SK-N-SH treated with all-trans-retinoic acid at 6 μM for 48 hours (cell line): ENCODE measurements around the gene TBC1D4.

Experiments
- ATAC-seq: fragments of 200-7000 bp; cut with Tn5 transposase; 3 replicates; pipeline ENCODE4 v1.9.1; 2020; ENCODE audit warnings: mild to moderate bottlenecking, moderate library complexity
- ARNTL ChIP-seq: fragments of 450-650 bp; formaldehyde crosslinking; IDR thresholded peaks from 2 replicates; pipeline ENCODE4 v1.5.0; 2020; ENCODE audit warnings: low read depth, mild to moderate bottlenecking, moderate library complexity, borderline replicate concordance
- BACH2 ChIP-seq: fragments of 250-450 bp; sonication (Bioruptor Pico); IDR thresholded peaks from 2 replicates; pipeline ENCODE4 v1.9.0; 2021; ENCODE audit warnings: mild to moderate bottlenecking, borderline replicate concordance
- CREB5 ChIP-seq: fragments of 250-450 bp; sonication (Bioruptor Pico); IDR thresholded peaks from 2 replicates; pipeline ENCODE4 v1.5.1; 2020; ENCODE audit warnings: low read depth, mild to moderate bottlenecking, moderate library complexity
- CSDC2 ChIP-seq: fragments of 250-450 bp; sonication (Bioruptor Pico); IDR thresholded peaks from 2 replicates; pipeline ENCODE4 v1.5.0; 2020; ENCODE audit warnings: mild to moderate bottlenecking, moderate library complexity
- CSRNP3 ChIP-seq: fragments of 250-450 bp; sonication (Bioruptor Pico); IDR thresholded peaks from 2 replicates; pipeline ENCODE4 v1.5.1; 2021; ENCODE audit warnings: mild to moderate bottlenecking, moderate library complexity
- ESRRG ChIP-seq: fragments of 250-450 bp; sonication (Bioruptor Pico); IDR thresholded peaks from 2 replicates; pipeline ENCODE4 v1.6.1; 2021; ENCODE audit warnings: mild to moderate bottlenecking
- GLIS3 ChIP-seq: fragments of 250-450 bp; sonication (Bioruptor Pico); IDR thresholded peaks from 2 replicates; pipeline ENCODE4 v1.5.0; 2020; ENCODE audit warnings: mild to moderate bottlenecking, moderate library complexity
- ISL1 ChIP-seq: fragments of 250-450 bp; sonication (Bioruptor Pico); IDR thresholded peaks from 2 replicates; pipeline ENCODE4 v2.1.2; 2022; ENCODE audit warnings: mild to moderate bottlenecking, moderate library complexity
- OSR1 ChIP-seq: fragments of 250-450 bp; sonication (Bioruptor Pico); IDR thresholded peaks from 2 replicates; pipeline ENCODE4 v1.8.0; 2022; ENCODE audit warnings: moderate library complexity, mild to moderate bottlenecking, inconsistent platforms
- PATZ1 ChIP-seq: fragments of 250-450 bp; sonication (Bioruptor Pico); IDR thresholded peaks from 2 replicates; pipeline ENCODE4 v1.8.0; 2020; ENCODE audit warnings: mild to moderate bottlenecking, moderate library complexity, borderline replicate concordance
- POU6F1 ChIP-seq: fragments of 250-450 bp; sonication (Bioruptor Pico); IDR thresholded peaks from 2 replicates; pipeline ENCODE4 v1.8.0; 2021; ENCODE audit warnings: low read depth, mild to moderate bottlenecking, moderate library complexity, borderline replicate concordance
- PPARA ChIP-seq: fragments of 250-450 bp; sonication (Bioruptor Pico); IDR thresholded peaks from 2 replicates; pipeline ENCODE4 v1.5.0; 2020; ENCODE audit warnings: mild to moderate bottlenecking, borderline replicate concordance
- RARB ChIP-seq: fragments of 250-450 bp; sonication (Bioruptor Pico); IDR thresholded peaks from 2 replicates; pipeline ENCODE4 v1.8.0; 2021; ENCODE audit warnings: mild to moderate bottlenecking, moderate library complexity
- SNAI2 ChIP-seq: fragments of 250-450 bp; sonication (Bioruptor Pico); IDR thresholded peaks from 2 replicates; pipeline ENCODE4 v1.5.0; 2020; ENCODE audit warnings: mild to moderate bottlenecking, moderate library complexity
- TCF4 ChIP-seq: fragments of 250-450 bp; sonication (Bioruptor Pico); IDR thresholded peaks from 2 replicates; pipeline ENCODE4 v1.8.0; 2021; ENCODE audit warnings: mild to moderate bottlenecking, moderate library complexity, borderline replicate concordance
- TOX ChIP-seq: fragments of 250-450 bp; sonication (Bioruptor Pico); IDR thresholded peaks from 2 replicates; pipeline ENCODE4 v1.8.0; 2021; ENCODE audit warnings: mild to moderate bottlenecking, moderate library complexity, borderline replicate concordance
- TSHZ2 ChIP-seq: fragments of 250-450 bp; sonication (Bioruptor Pico); IDR thresholded peaks from 2 replicates; pipeline ENCODE4 v1.5.0; 2020; ENCODE audit warnings: mild to moderate bottlenecking, moderate library complexity
- ZC3H10 ChIP-seq: fragments of 250-450 bp; sonication (Bioruptor Pico); IDR thresholded peaks from 2 replicates; pipeline ENCODE4 v1.5.1; 2021; ENCODE audit warnings: mild to moderate bottlenecking, moderate library complexity
- ZFP3 ChIP-seq: fragments of 250-450 bp; sonication (Bioruptor Pico); IDR thresholded peaks from 2 replicates; pipeline ENCODE4 v1.5.0; 2020; ENCODE audit warnings: mild to moderate bottlenecking, moderate library complexity
- ZFP30 ChIP-seq: fragments of 450-650 bp; formaldehyde crosslinking; IDR thresholded peaks from 2 replicates; pipeline ENCODE4 v1.5.0; 2022; ENCODE audit warnings: mild to moderate bottlenecking, moderate library complexity
- ZNF565 ChIP-seq: fragments of 450-650 bp; formaldehyde crosslinking; conservative IDR thresholded peaks from 2 replicates; pipeline ENCODE4 v1.5.0; 2020; ENCODE audit warnings: low read depth, mild to moderate bottlenecking, moderate library complexity
- ZNF70 ChIP-seq: fragments of 450-650 bp; formaldehyde crosslinking; IDR thresholded peaks from 2 replicates; pipeline ENCODE4 v1.5.0; 2020; ENCODE audit warnings: mild to moderate bottlenecking, moderate library complexity
- ZNF8 ChIP-seq: fragments of 450-650 bp; formaldehyde crosslinking; IDR thresholded peaks from 2 replicates; pipeline ENCODE4 v1.5.0; 2020; ENCODE audit warnings: mild to moderate bottlenecking, moderate library complexity

Gene TBC1D4

GRCh38 chr13:75455962-75456361 is 26.0 kb downstream of the TBC1D4 start (continued):
- TF ChIP-seq POU6F1 (CRISPR knock-in tag): no peak

- ATAC-seq: no peak
- TF ChIP-seq ISL1 (CRISPR knock-in tag): no peak
- no peak for TF ChIP-seq OSR1 (CRISPR knock-in tag)
- no peak for TF ChIP-seq ZNF565 (CRISPR knock-in tag)
- TF ChIP-seq ZFP30: no peak
- TF ChIP-seq TOX: no peak
- TF ChIP-seq POU6F1 (CRISPR knock-in tag): no peak
- TF ChIP-seq PATZ1 (CRISPR knock-in tag): no peak
- TF ChIP-seq ZC3H10 (CRISPR knock-in tag): no peak
- no peak for TF ChIP-seq CSDC2 (CRISPR knock-in tag)
- TF ChIP-seq ZNF8: no peak
- TF ChIP-seq SNAI2 (CRISPR knock-in tag): no peak
- no peak for TF ChIP-seq ZNF70 (CRISPR knock-in tag)
- no peak for TF ChIP-seq ESRRG
- TF ChIP-seq ARNTL: no peak
- no peak for TF ChIP-seq RARB (CRISPR knock-in tag)
- TF ChIP-seq CSRNP3 (CRISPR knock-in tag): no peak
- no peak for TF ChIP-seq GLIS3 (CRISPR knock-in tag)
- no peak for TF ChIP-seq CREB5 (CRISPR knock-in tag)
- TF ChIP-seq BACH2 (CRISPR knock-in tag): no peak
Measured at GRCh38 chr13:75454497-75454896, 27.5 kb downstream of the TBC1D4 start.

GRCh38 chr13:75452564-75452963 is 29.4 kb downstream of the TBC1D4 start:
- ATAC-seq: no peak
- TF ChIP-seq PPARA (CRISPR knock-in tag) (no peak), GLIS3 (CRISPR knock-in tag) (no peak), TOX (no peak), CSRNP3 (CRISPR knock-in tag) (no peak), POU6F1 (CRISPR knock-in tag) (no peak), ZFP30 (no peak), CREB5 (CRISPR knock-in tag) (no peak), ZFP3 (CRISPR knock-in tag) (no peak), CSDC2 (CRISPR knock-in tag) (no peak), ZNF565 (CRISPR knock-in tag) (no peak), TSHZ2 (CRISPR knock-in tag) (no peak), SNAI2 (CRISPR knock-in tag) (no peak), OSR1 (CRISPR knock-in tag) (no peak), TCF4 (CRISPR knock-in tag) (no peak), ZNF8 (no peak), RARB (CRISPR knock-in tag) (no peak)
